HG02884 (cell line): ENCODE measurements around the gene FBXL2.
"Not testable (repeated sequence)": the region's sequence is repeated elsewhere in the genome, so short reads cannot be mapped to it uniquely, and the experiment has no call there.

Experiments
- ATAC-seq: cut with Tn5 transposase; IDR thresholded peaks from one replicate; pipeline ENCODE4 v1.9.1; 2021; ENCODE audit warnings: mild to moderate bottlenecking, moderate library complexity; ENCODE audit not compliant: unreplicated experiment

Gene FBXL2

GRCh38 chr3:33380653-33381052 lies 103.4 kb downstream of the FBXL2 start:
- no peak for ATAC-seq

DNA sequence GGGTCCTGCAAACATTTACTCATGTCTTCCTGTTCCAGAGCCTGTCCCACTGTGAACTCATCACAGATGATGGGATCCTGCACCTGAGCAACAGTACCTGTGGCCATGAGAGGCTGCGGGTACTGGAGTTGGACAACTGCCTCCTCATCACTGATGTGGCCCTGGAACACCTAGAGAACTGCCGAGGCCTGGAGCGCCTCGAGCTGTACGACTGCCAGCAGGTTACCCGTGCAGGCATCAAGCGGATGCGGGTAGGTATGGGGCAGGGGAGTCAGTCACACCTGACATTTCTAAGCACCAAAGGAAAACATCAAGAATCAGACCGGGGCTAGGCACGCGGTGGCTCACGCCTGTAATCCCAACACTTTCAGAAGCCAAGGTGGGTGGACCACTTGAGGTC lies 106.7 kb downstream of the FBXL2 start:
- no peak for ATAC-seq

GRCh38 chr3:33385423-33385822 lies 108.2 kb downstream of the FBXL2 start:
- ATAC-seq, result no peak

DNA sequence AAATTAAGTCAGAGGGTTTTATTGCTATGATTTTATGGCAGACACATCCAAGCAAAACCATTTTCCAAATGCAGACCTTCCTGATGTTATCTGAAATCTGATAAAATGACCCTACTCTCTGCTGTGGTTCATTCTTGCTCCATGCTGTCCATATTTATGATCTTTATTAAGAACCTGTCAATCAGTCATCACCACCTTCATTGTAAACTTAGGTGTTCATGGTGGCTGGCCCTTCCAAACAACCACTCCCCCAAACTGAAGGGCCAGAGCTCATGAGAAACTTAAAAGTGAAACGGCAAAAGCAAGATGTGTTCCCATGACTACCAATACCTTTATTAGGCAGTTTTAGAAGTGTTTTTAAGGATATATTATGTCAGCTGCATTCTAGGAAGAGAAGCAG lies 109.4 kb downstream of the FBXL2 start:
- ATAC-seq, result no peak

DNA sequence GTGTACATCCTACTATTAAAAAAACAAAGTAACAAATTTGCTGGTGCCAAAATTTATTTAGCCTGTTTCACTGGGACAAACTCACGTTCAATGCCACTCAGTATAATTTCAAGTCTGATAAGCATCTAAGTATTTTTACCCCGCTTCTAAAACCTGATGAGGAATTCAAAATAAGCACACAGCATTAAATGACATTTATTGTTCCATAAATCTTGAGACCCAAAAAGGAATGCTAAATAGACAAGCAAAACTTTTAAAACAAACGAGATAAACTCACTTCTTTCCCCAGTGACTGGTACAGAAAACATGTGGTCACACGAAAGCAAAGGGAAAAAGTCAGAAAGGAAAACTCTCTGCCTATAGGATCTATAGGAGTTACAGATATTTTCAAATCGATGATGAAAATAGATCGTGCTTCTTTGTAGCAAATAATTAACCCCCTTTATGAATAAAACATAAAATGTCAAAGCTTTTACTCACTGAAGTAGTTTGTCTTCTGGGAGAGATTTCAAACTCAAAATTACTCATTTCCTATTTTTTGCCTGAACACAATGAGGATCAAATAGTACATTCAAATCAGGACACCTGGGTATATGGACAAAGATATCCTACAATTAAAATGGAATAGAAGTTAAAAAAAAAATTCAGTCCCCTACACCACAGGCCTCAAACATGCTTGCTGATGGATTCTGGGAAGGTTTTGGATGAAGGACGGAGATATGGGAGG lies 111.3 kb downstream of the FBXL2 start:
- ATAC-seq, result no peak

DNA sequence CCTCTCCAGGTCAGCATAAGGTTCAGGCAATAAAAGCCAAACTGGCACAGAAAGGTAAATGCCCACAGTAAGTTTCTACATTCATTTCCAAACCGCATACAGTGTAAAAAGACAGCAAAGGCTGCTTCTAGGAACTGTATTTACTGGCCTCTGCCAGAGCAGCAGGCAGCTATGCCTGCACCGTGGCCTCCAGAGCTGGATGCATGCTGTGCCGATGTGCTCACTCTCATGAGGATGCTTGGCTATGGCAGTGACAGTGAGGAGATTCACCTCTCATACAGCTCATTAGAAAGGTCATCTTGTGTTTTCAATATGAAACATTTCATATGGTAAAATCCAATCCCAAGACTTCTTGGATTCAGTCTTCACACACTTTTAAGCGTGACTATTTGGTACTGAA lies 112.7 kb downstream of the FBXL2 start:
- ATAC-seq, result no peak

- ATAC-seq, result no peak
These were observed 114.2 kb downstream of the FBXL2 start for GRCh38 chr3:33391255-33391995.

GRCh38 chr3:33392144-33392543 lies 114.9 kb downstream of the FBXL2 start:
- no peak for ATAC-seq

DNA sequence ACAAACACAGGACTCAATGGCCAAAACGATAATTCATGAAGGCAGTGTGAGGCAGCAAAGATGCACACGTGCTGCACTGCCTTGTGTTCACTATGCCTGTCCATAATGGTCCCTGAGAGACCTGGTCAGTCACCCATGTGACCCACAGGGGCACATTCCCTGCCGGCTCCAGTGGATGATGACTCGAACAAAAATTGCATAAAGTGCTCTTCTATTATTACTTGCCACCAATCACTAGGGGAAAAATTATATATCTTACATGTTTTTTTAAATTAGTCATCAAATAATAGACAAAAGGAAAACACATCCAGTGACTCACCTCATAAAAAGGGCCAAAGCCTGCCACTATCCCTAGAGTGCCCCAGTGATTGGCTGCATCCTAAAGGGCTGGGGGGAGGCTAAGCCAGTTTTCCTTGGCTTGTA lies 115.5 kb downstream of the FBXL2 start:
- ATAC-seq, result no peak

- no peak for ATAC-seq
These were observed 117.3 kb downstream of the FBXL2 start for GRCh38 chr3:33394403-33395054.

DNA sequence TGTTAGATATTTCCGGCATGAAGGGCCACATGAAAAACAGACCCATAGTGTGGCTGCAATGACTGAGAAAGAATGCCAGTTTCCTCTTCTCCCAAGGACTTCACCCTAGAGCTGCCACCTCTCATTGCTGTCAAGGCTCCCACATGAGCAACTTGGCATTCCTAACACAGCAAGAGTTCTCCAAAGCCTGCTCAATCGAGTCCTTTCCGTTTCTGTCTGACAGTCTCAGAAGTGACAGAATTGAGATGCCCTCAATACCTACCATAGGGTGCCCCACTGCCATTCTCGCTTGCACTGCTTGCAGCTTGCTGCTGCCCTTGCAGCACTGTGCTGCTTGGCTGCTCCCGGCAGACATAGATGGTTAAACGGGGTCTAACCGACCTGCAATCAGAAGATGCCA lies 118.7 kb downstream of the FBXL2 start:
- no peak for ATAC-seq

- ATAC-seq, result no peak
These were observed 121.2 kb downstream of the FBXL2 start for GRCh38 chr3:33398410-33398809.

GRCh38 chr3:33401781-33402180 lies 124.5 kb downstream of the FBXL2 start:
- no peak for ATAC-seq

DNA sequence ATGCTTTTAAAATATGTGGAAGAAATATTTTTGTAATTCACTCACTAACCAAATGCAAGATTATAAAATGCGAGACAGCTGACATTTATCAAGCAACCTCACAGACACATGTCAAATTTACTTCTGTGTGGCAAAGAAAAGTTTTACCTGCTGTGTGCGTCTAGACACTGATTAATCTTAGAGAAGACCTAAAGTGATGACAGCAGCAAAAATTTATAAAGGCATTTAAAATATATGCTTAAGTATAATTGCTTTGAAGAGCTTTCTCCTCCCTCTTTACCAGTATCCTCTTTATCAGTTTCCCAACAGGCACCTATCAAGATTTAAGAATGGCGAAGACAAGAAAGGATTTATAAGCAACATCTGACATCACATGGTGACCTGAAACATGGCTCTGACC lies 125.7 kb downstream of the FBXL2 start:
- ATAC-seq, result no peak

DNA sequence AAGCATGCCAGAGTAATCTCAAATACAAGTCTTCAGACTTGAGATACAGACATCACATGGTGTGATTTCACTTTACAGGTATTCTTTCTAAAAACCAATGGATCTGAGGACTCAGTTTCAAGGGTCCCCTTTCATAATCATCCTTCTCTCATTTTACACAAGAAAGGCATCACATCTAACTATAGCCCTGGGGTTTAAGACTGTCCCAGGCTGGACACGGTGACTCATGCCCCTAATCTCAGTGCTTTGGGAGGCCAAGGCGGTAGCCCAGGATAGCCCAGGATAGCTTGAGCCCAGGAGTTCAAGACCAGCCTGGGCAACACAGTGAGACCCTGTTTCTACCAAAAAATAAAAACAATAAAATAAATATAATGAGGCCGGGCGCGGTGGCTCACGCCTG lies 126.5 kb downstream of the FBXL2 start:
- no peak for ATAC-seq

- ATAC-seq, result not testable (repeated sequence)
These were observed 133.6 kb downstream of the FBXL2 start for GRCh38 chr3:33410816-33411215.

- ATAC-seq, result no peak
These were observed 139.9 kb downstream of the FBXL2 start for GRCh38 chr3:33417066-33417673.

DNA sequence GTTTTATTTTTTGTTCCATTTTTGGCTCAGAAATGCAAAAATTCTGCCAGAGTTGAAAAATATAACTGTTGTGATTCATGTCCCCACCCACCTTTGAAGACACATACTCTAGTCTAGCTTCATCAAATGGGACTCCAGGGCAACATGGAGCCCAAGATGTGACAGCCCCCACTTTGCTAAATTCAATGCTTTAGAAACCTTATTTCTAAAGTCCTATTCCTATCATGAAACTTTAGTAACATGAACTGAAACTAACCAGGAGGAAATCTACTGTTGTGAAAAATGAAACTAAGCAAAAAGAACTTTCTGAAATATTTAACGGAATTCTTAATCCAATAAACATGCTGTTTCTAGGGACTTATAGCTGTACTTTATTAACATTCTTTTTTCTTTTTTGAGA lies 142.7 kb downstream of the FBXL2 start:
- ATAC-seq, result no peak

DNA sequence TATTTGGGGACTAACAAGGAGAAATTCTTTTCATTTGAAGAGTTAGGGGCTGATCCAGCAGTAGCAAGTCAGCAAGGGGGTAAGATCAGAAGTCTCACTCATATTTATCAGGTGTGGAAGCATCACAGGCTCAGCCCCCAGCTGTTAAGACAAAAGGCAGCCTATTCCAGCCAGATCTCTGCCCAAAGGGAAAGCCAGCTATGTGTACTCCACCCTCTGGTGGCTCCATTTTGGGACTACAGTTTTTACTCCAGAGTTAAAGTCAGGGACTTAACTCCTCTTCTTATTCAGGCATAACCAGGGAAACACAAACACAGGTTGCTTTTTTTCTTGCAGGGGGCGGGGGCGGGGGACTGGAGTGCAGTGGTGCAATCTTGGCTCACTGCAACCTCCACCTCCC lies 143.7 kb downstream of the FBXL2 start:
- no peak for ATAC-seq

GRCh38 chr3:33424606-33425452 lies 147.6 kb downstream of the FBXL2 start:
- ATAC-seq, result no peak

DNA sequence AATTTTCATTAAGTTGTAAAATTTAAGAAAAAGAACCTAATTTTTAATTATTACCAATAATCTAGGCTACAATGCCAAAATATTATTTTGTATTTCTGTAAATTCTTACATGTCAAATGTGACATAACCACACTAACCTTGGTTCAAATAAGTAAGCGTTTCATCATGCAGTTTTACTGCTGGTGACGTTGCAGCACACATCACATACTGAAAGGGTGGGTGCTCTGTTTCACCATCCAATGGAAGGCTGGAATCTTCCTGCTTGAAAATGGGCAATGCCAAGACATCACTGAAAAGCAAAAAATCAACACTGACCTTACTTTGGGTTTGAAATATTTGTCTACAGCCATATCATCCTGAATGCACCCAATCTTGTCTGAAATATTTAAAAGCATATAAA lies 148.2 kb downstream of the FBXL2 start:
- ATAC-seq, result no peak
